HEK293 (cell line): ENCODE measurements around the gene RASAL2.
A peak's percentile ranks its signal among the peaks of the same experiment; 100 is the strongest.

Source experiments
- CTCF ChIA-PET: fragments of 350-600 bp; formaldehyde crosslinking; extraction: SDS; loops from one replicate; lab custom pipeline; 2021; ENCODE audit warnings: antibody characterized with exemption; lab: Yijun Ruan, JAX
- POLR2A ChIA-PET: fragments of 300-600 bp; formaldehyde crosslinking; extraction: SDS; loops from one replicate; lab custom pipeline; 2020; ENCODE audit warnings: antibody characterized with exemption, inconsistent platforms; lab: Yijun Ruan, JAX
- H3K27ac ChIP-seq: fragments of 200-500 bp; sonication (Bioruptor generic); 2 replicates; pipeline ENCODE4 v1.5.1; 2014; ENCODE audit warnings: low read depth, low read length, control low read depth, inconsistent platforms; ENCODE audit errors: extremely low read depth
- H3K36me3 ChIP-seq, 2 experiments: fragments of 200-500 bp in 1 of 2; sonication (Bioruptor generic) in 1 of 2; 1 replicate in 1 of 2; 2 replicates in 1 of 2; pipeline ENCODE4 v1.5.1; 2014 to 2017; ENCODE audit warnings: inconsistent platforms in 2 of 2, low read length in 2 of 2; ENCODE audit not compliant: control insufficient read depth in 2 of 2, insufficient read depth in 1 of 2
- H3K4me1 ChIP-seq: fragments of 200-500 bp; sonication (Bioruptor generic); 2 replicates; pipeline ENCODE4 v1.5.1; 2014; ENCODE audit warnings: mild to moderate bottlenecking, low read length, inconsistent platforms; ENCODE audit not compliant: control insufficient read depth, insufficient read depth
- H3K4me3 ChIP-seq: 2 replicates; pipeline ENCODE4 v1.5.1; 2011; ENCODE audit warnings: low read depth, mild to moderate bottlenecking, control low read depth, low read length, moderate library complexity
- H3K9me3 ChIP-seq: fragments of 200-500 bp; sonication (Bioruptor generic); 2 replicates; pipeline ENCODE4 v1.5.1; 2014; ENCODE audit warnings: low read depth, low read length, inconsistent platforms; ENCODE audit not compliant: control insufficient read depth, insufficient read depth
- BCL11B ChIP-seq: fragments of 450-650 bp; formaldehyde crosslinking; IDR thresholded peaks from 2 replicates; pipeline ENCODE4 v1.5.1; 2016; ENCODE audit warnings: low read depth, missing biosample characterization, missing genetic modification characterization
- BCL6B ChIP-seq: fragments of 450-650 bp; formaldehyde crosslinking; IDR thresholded peaks from 2 replicates; pipeline ENCODE4 v1.5.1; 2017; ENCODE audit warnings: missing biosample characterization, missing genetic modification characterization
- SP7 ChIP-seq: fragments of 450-650 bp; formaldehyde crosslinking; IDR thresholded peaks from 2 replicates; pipeline ENCODE4 v1.5.1; 2016; ENCODE audit warnings: missing biosample characterization, missing genetic modification characterization
- ZBTB20 ChIP-seq: fragments of 450-650 bp; formaldehyde crosslinking; IDR thresholded peaks from 2 replicates; pipeline ENCODE4 v1.5.1; 2016; ENCODE audit warnings: missing biosample characterization, missing genetic modification characterization
- ZFP3 ChIP-seq: fragments of 450-650 bp; formaldehyde crosslinking; IDR thresholded peaks from 2 replicates; pipeline ENCODE4 v1.5.1; 2016; ENCODE audit warnings: low read depth, missing biosample characterization, missing genetic modification characterization
- ZFP69B ChIP-seq: fragments of 450-650 bp; formaldehyde crosslinking; IDR thresholded peaks from 2 replicates; pipeline ENCODE4 v1.5.1; 2016; ENCODE audit warnings: missing biosample characterization, missing genetic modification characterization
- ZNF138 ChIP-seq: fragments of 450-650 bp; formaldehyde crosslinking; IDR thresholded peaks from 2 replicates; pipeline ENCODE4 v1.5.1; 2016; ENCODE audit warnings: missing biosample characterization, missing genetic modification characterization, borderline replicate concordance
- ZNF174 ChIP-seq: fragments of 450-650 bp; formaldehyde crosslinking; IDR thresholded peaks from 2 replicates; pipeline ENCODE4 v1.5.0; 2017; ENCODE audit warnings: missing biosample characterization, mild to moderate bottlenecking, missing genetic modification characterization
- ZNF18 ChIP-seq: fragments of 450-650 bp; formaldehyde crosslinking; IDR thresholded peaks from 2 replicates; pipeline ENCODE4 v1.5.1; 2016; ENCODE audit warnings: missing biosample characterization, missing genetic modification characterization
- ZNF184 ChIP-seq: fragments of 450-650 bp; IDR thresholded peaks from 2 replicates; pipeline ENCODE4 v1.5.1; 2018; ENCODE audit warnings: missing biosample characterization, mild to moderate bottlenecking, missing genetic modification characterization
- ZNF24 ChIP-seq: fragments of 450-650 bp; formaldehyde crosslinking; IDR thresholded peaks from 2 replicates; pipeline ENCODE4 v1.5.1; 2016; ENCODE audit warnings: missing biosample characterization, missing genetic modification characterization
- ZNF248 ChIP-seq: fragments of 450-650 bp; formaldehyde crosslinking; IDR thresholded peaks from 2 replicates; pipeline ENCODE4 v1.5.1; 2017; ENCODE audit warnings: missing biosample characterization, missing genetic modification characterization
- ZNF292 ChIP-seq: fragments of 450-650 bp; formaldehyde crosslinking; IDR thresholded peaks from 2 replicates; pipeline ENCODE4 v1.5.1; 2016; ENCODE audit warnings: low read depth, missing biosample characterization, missing genetic modification characterization, borderline replicate concordance
- ZNF529 ChIP-seq: fragments of 450-650 bp; formaldehyde crosslinking; IDR thresholded peaks from 2 replicates; pipeline ENCODE4 v1.5.1; 2017; ENCODE audit warnings: missing genetic modification characterization, missing biosample characterization; ENCODE audit not compliant: insufficient replicate concordance
- ZNF544 ChIP-seq: fragments of 450-650 bp; formaldehyde crosslinking; IDR thresholded peaks from 2 replicates; pipeline ENCODE4 v1.5.0; 2017; ENCODE audit warnings: missing biosample characterization, missing genetic modification characterization
- ZNF548 ChIP-seq: fragments of 450-650 bp; formaldehyde crosslinking; IDR thresholded peaks from 2 replicates; pipeline ENCODE4 v1.5.1; 2016; ENCODE audit warnings: missing biosample characterization, missing genetic modification characterization
- ZNF558 ChIP-seq: fragments of 450-650 bp; formaldehyde crosslinking; IDR thresholded peaks from 2 replicates; pipeline ENCODE4 v1.5.1; 2016; ENCODE audit warnings: missing biosample characterization, missing genetic modification characterization
- ZNF600 ChIP-seq: fragments of 450-650 bp; formaldehyde crosslinking; IDR thresholded peaks from 2 replicates; pipeline ENCODE4 v1.5.1; 2016; ENCODE audit warnings: missing biosample characterization, missing genetic modification characterization
- ZNF629 ChIP-seq: fragments of 450-650 bp; formaldehyde crosslinking; IDR thresholded peaks from 2 replicates; pipeline ENCODE4 v1.5.1; 2017; ENCODE audit warnings: missing biosample characterization, missing genetic modification characterization
- ZNF660 ChIP-seq: fragments of 450-650 bp; IDR thresholded peaks from 2 replicates; pipeline ENCODE4 v1.5.1; 2018; ENCODE audit warnings: missing biosample characterization, mild to moderate bottlenecking, missing genetic modification characterization
- ZNF747 ChIP-seq: fragments of 450-650 bp; formaldehyde crosslinking; IDR thresholded peaks from 2 replicates; pipeline ENCODE4 v1.5.1; 2016; ENCODE audit warnings: missing biosample characterization, missing genetic modification characterization
- ZNF792 ChIP-seq: fragments of 450-650 bp; formaldehyde crosslinking; IDR thresholded peaks from 2 replicates; pipeline ENCODE4 v1.5.1; 2016; ENCODE audit warnings: missing biosample characterization, missing genetic modification characterization
- ZSCAN30 ChIP-seq: fragments of 450-650 bp; IDR thresholded peaks from 2 replicates; pipeline ENCODE4 v1.5.1; 2018; ENCODE audit warnings: missing biosample characterization, mild to moderate bottlenecking, missing genetic modification characterization, moderate library complexity
- TF ChIP-seq, protein P1 (sequence below): fragments of 450-650 bp; IDR thresholded peaks from 2 replicates; pipeline ENCODE4 v1.5.1; 2018; ENCODE audit warnings: missing biosample characterization, mild to moderate bottlenecking, missing genetic modification characterization
- TF ChIP-seq, protein P2 (sequence below): fragments of 450-650 bp; formaldehyde crosslinking; IDR thresholded peaks from 2 replicates; pipeline ENCODE4 v1.5.1; 2016; ENCODE audit warnings: missing biosample characterization, missing genetic modification characterization, low read depth
- TF ChIP-seq, protein P3 (sequence below): fragments of 450-650 bp; formaldehyde crosslinking; IDR thresholded peaks from 2 replicates; pipeline ENCODE4 v1.5.1; 2016; ENCODE audit warnings: missing biosample characterization, missing genetic modification characterization
- TF ChIP-seq, protein P4 (sequence below): fragments of 450-650 bp; formaldehyde crosslinking; IDR thresholded peaks from 2 replicates; pipeline ENCODE4; 2016; ENCODE audit warnings: missing biosample characterization, missing genetic modification characterization
- TF ChIP-seq, protein P5 (sequence below): fragments of 450-650 bp; formaldehyde crosslinking; IDR thresholded peaks from 2 replicates; pipeline ENCODE4 v1.5.1; 2016; ENCODE audit warnings: missing biosample characterization, missing genetic modification characterization

Gene RASAL2

GRCh38 chr1:178352790-178353416, 259.0 kb downstream of the RASAL2 start (continued):
- no peak for TF ChIP-seq ZNF548 (tag by site-specific recombination)
- TF ChIP-seq BCL6B (tag by site-specific recombination): no peak
- TF ChIP-seq ZNF600: no peak
- no peak for TF ChIP-seq ZNF18 (tag by site-specific recombination)
- peak; percentile 71; the same call in 1 of the 2 replicates for TF ChIP-seq ZFP69B
- TF ChIP-seq ZNF747 (tag by site-specific recombination): no peak
- peak; percentile 4 for TF ChIP-seq ZNF529 (tag by site-specific recombination)
- no peak for TF ChIP-seq ZNF174 (tag by site-specific recombination)
- no peak for TF ChIP-seq ZNF660 (tag by site-specific recombination)

DNA sequence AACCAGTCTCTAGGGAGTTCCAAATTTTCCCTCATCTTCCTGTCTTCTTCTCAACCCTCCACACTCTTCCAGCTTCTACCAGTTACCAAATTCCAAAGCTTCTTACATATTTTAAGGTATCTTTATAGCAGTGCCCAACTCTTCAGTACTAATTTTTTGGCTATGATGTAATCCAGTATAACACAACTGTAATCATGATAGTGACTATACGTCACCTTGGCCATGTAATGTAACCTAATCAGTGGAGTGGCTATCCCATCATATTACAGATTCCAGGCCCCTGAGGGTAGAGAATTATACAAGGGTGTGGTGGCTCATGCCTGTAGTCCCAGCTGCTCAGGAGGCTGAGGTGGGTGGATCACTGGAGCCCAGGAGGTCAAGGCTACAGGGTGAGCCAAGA, 259.6 kb downstream of the RASAL2 start:
- Histone ChIP-seq H3K4me3 (no peak overlapping the region), H3K27ac (no peak overlapping the region), H3K36me3 (no peaks in the 10 kb centered on the region), H3K4me1 (no peaks in the 10 kb centered on the region), H3K9me3 (no peaks in the 10 kb centered on the region)
- ChIA-PET CTCF (interaction anchor here (0.7 to 1.2 kb wide), 3 partner anchors 53 to 148 kb away, joined by 3 to 4 read pairs (median 3); no protein-coding TSS in a partner anchor), POLR2A (no interaction called here)
- TF ChIP-seq, protein P1, sequence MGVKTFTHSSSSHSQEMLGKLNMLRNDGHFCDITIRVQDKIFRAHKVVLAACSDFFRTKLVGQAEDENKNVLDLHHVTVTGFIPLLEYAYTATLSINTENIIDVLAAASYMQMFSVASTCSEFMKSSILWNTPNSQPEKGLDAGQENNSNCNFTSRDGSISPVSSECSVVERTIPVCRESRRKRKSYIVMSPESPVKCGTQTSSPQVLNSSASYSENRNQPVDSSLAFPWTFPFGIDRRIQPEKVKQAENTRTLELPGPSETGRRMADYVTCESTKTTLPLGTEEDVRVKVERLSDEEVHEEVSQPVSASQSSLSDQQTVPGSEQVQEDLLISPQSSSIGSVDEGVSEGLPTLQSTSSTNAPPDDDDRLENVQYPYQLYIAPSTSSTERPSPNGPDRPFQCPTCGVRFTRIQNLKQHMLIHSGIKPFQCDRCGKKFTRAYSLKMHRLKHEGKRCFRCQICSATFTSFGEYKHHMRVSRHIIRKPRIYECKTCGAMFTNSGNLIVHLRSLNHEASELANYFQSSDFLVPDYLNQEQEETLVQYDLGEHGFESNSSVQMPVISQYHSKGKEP (tag by site-specific recombination): no peak
- TF ChIP-seq ZNF24 (0 out of 2 replicates have a peak, but pooled peaks have one; percentile 20), ZNF184 (tag by site-specific recombination) (no peak), ZNF248 (tag by site-specific recombination) (no peak), ZNF629 (tag by site-specific recombination) (peak; percentile 95), ZNF292 (tag by site-specific recombination) (no peak), ZBTB20 (tag by site-specific recombination) (peak; percentile 42; the same call in 1 of the 2 replicates), ZNF792 (tag by site-specific recombination) (no peak), ZNF544 (tag by site-specific recombination) (no peak), ZSCAN30 (no peak), ZFP3 (tag by site-specific recombination) (no peak), BCL11B (no peak), SP7 (tag by site-specific recombination) (no peak), ZNF558 (tag by site-specific recombination) (no peak), ZNF138 (tag by site-specific recombination) (no peak)
- TF ChIP-seq, protein P2, sequence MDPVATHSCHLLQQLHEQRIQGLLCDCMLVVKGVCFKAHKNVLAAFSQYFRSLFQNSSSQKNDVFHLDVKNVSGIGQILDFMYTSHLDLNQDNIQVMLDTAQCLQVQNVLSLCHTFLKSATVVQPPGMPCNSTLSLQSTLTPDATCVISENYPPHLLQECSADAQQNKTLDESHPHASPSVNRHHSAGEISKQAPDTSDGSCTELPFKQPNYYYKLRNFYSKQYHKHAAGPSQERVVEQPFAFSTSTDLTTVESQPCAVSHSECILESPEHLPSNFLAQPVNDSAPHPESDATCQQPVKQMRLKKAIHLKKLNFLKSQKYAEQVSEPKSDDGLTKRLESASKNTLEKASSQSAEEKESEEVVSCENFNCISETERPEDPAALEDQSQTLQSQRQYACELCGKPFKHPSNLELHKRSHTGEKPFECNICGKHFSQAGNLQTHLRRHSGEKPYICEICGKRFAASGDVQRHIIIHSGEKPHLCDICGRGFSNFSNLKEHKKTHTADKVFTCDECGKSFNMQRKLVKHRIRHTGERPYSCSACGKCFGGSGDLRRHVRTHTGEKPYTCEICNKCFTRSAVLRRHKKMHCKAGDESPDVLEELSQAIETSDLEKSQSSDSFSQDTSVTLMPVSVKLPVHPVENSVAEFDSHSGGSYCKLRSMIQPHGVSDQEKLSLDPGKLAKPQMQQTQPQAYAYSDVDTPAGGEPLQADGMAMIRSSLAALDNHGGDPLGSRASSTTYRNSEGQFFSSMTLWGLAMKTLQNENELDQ (tag by site-specific recombination): no peak
- TF ChIP-seq, protein P3, sequence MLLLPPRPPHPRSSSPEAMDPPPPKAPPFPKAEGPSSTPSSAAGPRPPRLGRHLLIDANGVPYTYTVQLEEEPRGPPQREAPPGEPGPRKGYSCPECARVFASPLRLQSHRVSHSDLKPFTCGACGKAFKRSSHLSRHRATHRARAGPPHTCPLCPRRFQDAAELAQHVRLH (tag by site-specific recombination): no peak
- TF ChIP-seq, protein P4, sequence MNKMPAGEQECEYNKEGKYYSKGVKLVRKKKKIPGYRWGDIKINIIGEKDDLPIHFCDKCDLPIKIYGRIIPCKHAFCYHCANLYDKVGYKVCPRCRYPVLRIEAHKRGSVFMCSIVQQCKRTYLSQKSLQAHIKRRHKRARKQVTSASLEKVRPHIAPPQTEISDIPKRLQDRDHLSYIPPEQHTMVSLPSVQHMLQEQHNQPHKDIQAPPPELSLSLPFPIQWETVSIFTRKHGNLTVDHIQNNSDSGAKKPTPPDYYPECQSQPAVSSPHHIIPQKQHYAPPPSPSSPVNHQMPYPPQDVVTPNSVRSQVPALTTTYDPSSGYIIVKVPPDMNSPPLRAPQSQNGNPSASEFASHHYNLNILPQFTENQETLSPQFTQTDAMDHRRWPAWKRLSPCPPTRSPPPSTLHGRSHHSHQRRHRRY (tag by site-specific recombination): no peak
- TF ChIP-seq, protein P5, sequence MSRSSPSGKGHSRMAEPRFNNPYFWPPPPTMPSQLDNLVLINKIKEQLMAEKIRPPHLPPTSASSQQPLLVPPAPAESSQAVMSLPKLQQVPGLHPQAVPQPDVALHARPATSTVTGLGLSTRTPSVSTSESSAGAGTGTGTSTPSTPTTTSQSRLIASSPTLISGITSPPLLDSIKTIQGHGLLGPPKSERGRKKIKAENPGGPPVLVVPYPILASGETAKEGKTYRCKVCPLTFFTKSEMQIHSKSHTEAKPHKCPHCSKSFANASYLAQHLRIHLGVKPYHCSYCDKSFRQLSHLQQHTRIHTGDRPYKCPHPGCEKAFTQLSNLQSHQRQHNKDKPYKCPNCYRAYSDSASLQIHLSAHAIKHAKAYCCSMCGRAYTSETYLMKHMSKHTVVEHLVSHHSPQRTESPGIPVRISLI (tag by site-specific recombination): no peak
